Liver (tissue), 3 donors: Measurements from ENCODE around the gene PTTG1IP.

ENCODE experiments used
- GABPA ChIP-seq, 2 donors: IDR thresholded peaks in 1 of 2; conservative IDR thresholded peaks in 1 of 2; 2 replicates each; pipeline ENCODE4 v1.6.1; 2016; ENCODE audit warnings: antibody characterized with exemption in 2 of 2, mild to moderate bottlenecking in 1 of 2, moderate library complexity in 1 of 2
- JUND ChIP-seq, 2 donors: IDR thresholded peaks; 2 replicates each; pipeline ENCODE4 v1.6.1; 2016; ENCODE audit warnings: antibody characterized with exemption in 2 of 2
- MAX ChIP-seq: IDR thresholded peaks from 2 replicates; pipeline ENCODE4 v1.6.1; 2016; ENCODE audit warnings: antibody characterized with exemption
- YY1 ChIP-seq: IDR thresholded peaks from 2 replicates; pipeline ENCODE4 v1.6.1; 2016; ENCODE audit warnings: antibody characterized with exemption, mild to moderate bottlenecking
- TF ChIP-seq, protein P1 (sequence below): fragments of 150-350 bp; IDR thresholded peaks from 2 replicates; pipeline ENCODE4 v1.5.1; 2017; ENCODE audit warnings: improper control_type of control experiment, low read depth, low read length; ENCODE audit not compliant: missing input control
- donor health status: healthy.
- donor health status: healthy.

DNA sequence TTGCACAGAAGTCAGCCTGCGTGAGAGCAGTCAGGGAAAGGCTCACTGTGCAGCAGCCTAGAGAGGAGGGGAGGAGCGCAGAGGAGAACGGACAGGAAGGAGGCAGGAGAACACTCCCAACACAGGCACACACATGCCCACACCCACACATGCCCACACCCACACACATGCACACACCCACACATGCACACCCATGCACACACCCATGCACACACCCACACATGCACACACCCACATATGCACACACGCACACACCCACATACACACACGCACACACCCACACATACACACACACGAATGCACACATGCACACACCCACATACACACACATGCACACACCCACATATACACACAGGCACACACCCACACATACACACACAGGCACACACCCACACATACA is 62.7 kb downstream of the PTTG1IP start:
- no peak for TF ChIP-seq YY1
- no peak for TF ChIP-seq MAX
- TF ChIP-seq, protein P1, sequence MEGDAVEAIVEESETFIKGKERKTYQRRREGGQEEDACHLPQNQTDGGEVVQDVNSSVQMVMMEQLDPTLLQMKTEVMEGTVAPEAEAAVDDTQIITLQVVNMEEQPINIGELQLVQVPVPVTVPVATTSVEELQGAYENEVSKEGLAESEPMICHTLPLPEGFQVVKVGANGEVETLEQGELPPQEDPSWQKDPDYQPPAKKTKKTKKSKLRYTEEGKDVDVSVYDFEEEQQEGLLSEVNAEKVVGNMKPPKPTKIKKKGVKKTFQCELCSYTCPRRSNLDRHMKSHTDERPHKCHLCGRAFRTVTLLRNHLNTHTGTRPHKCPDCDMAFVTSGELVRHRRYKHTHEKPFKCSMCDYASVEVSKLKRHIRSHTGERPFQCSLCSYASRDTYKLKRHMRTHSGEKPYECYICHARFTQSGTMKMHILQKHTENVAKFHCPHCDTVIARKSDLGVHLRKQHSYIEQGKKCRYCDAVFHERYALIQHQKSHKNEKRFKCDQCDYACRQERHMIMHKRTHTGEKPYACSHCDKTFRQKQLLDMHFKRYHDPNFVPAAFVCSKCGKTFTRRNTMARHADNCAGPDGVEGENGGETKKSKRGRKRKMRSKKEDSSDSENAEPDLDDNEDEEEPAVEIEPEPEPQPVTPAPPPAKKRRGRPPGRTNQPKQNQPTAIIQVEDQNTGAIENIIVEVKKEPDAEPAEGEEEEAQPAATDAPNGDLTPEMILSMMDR, result no peak
- no peak for TF ChIP-seq JUND (IDR thresholded peaks at IDR 0.05)
- TF ChIP-seq GABPA (IDR thresholded peaks at IDR 0.05 in 1 of 2, conservative IDR thresholded peaks at IDR 0.05 in 1 of 2), result no peak
